GM12878 (cell line): ENCODE results near the gene CYSTM1. TPM values are rescaled to one million over a fixed set of nuclear protein-coding genes. Genes with fewer than 3 reads are reported as not detected.

Experiments used
- CREM ChIP-seq: IDR thresholded peaks from 2 replicates; pipeline ENCODE4 v1.6.1; 2014; ENCODE audit warnings: antibody characterized with exemption, low read depth
- TARDBP ChIP-seq: IDR thresholded peaks from 2 replicates; pipeline ENCODE4 v1.6.1; 2016; ENCODE audit warnings: borderline replicate concordance
- polyA plus RNA-seq, 11 experiments: library from polyadenylated mRNA; depleted of rRNA in 4 of 11; unstranded in 6 of 11; stranded (reverse) in 5 of 11; fragments of >200 nt; fragmentation: Nextera tagmentation in 4 of 11; fragmentation: Illumina TruSeq in 1 of 11; extraction: Ambion mirVana in 4 of 11; extraction: Trizol in 1 of 11; gene quantifications; 1 replicate in 1 of 11; 2 replicates in 10 of 11; pipeline versions ENCODE4 v1.2.1 to v1.2.3, GENCODE V29; 2011 to 2016; ENCODE audit warnings: inconsistent platforms in 2 of 11, missing spikeins in 2 of 11, low read depth in 1 of 11
- total RNA-seq, 4 experiments: library from RNA; depleted of rRNA in 3 of 4; stranded (reverse); fragments of >200 nt in 3 of 4; fragmentation: Illumina TruSeq in 1 of 4; extraction: Trizol in 1 of 4; gene quantifications; 2 replicates each; pipeline versions ENCODE4 v1.2.1 to v1.2.3, GENCODE V29; 2013 to 2021
- TF ChIP-seq, protein P1 (sequence below): fragments of 450-650 bp; IDR thresholded peaks from 2 replicates; pipeline ENCODE4 v1.6.1; 2018; ENCODE audit warnings: borderline replicate concordance, mild to moderate bottlenecking; ENCODE audit not compliant: partially characterized antibody
- TF ChIP-seq, protein P2 (sequence below): fragments of 450-650 bp; IDR thresholded peaks from 2 replicates; pipeline ENCODE4 v1.6.1; 2016; ENCODE audit warnings: mild to moderate bottlenecking
- TF ChIP-seq, protein P3 (sequence below), 3 experiments: IDR thresholded peaks in 2 of 3; conservative IDR thresholded peaks in 1 of 3; 2 replicates each; pipeline ENCODE4 v1.5.1; 2011; ENCODE audit warnings: low read depth in 3 of 3, low read length in 3 of 3, mild to moderate bottlenecking in 3 of 3, control low read depth in 2 of 3, moderate library complexity in 2 of 3, inconsistent platforms in 1 of 3, mixed read lengths in 1 of 3; ENCODE audit not compliant: control insufficient read depth in 2 of 3, insufficient read depth in 1 of 3; ENCODE audit errors: extremely low read depth in 1 of 3
- TF ChIP-seq, protein P4 (sequence below): fragments of 450-650 bp; IDR thresholded peaks from 2 replicates; pipeline ENCODE4 v1.6.1; 2017; ENCODE audit warnings: mild to moderate bottlenecking

CYSTM1 gene
- total and polyA plus RNA-seq, 10 of the 15 experiments (the other 5 are each of a cell fraction or from before 2014, with no cell fraction given), result 52.7 to 261 (median 98.7) TPM

DNA sequence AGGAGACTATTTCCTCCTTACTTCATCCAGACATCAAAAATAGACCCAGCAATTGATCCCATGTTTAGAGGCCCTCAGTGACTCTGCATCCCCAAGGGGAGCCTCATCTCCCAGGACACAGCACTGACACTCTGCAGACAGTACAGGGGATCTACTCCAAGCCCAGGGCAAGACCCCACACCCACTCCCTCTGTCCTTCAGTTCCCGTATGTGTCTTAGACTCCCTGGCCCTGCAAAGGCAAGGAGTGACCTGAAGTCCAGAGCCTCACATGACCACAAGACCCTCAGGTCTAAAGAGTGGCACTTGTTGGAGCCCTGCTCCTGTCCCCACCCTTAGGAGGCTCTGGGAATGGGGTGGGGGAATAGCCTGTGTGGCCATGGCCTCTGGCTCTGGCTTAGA, 27.5 kb upstream of the CYSTM1 start (continued):
- TF ChIP-seq TARDBP (no peak), CREM (no peak)
- TF ChIP-seq, protein P1, sequence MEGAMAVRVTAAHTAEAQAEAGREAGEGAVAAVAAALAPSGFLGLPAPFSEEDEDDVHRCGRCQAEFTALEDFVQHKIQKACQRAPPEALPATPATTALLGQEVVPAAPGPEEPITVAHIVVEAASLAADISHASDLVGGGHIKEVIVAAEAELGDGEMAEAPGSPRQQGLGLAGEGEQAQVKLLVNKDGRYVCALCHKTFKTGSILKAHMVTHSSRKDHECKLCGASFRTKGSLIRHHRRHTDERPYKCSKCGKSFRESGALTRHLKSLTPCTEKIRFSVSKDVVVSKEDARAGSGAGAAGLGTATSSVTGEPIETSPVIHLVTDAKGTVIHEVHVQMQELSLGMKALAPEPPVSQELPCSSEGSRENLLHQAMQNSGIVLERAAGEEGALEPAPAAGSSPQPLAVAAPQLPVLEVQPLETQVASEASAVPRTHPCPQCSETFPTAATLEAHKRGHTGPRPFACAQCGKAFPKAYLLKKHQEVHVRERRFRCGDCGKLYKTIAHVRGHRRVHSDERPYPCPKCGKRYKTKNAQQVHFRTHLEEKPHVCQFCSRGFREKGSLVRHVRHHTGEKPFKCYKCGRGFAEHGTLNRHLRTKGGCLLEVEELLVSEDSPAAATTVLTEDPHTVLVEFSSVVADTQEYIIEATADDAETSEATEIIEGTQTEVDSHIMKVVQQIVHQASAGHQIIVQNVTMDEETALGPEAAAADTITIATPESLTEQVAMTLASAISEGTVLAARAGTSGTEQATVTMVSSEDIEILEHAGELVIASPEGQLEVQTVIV, result no peak
- TF ChIP-seq, protein P2, sequence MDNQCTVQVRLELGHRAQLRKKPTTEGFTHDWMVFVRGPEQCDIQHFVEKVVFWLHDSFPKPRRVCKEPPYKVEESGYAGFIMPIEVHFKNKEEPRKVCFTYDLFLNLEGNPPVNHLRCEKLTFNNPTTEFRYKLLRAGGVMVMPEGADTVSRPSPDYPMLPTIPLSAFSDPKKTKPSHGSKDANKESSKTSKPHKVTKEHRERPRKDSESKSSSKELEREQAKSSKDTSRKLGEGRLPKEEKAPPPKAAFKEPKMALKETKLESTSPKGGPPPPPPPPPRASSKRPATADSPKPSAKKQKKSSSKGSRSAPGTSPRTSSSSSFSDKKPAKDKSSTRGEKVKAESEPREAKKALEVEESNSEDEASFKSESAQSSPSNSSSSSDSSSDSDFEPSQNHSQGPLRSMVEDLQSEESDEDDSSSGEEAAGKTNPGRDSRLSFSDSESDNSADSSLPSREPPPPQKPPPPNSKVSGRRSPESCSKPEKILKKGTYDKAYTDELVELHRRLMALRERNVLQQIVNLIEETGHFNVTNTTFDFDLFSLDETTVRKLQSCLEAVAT, result no peak
- TF ChIP-seq, protein P3, sequence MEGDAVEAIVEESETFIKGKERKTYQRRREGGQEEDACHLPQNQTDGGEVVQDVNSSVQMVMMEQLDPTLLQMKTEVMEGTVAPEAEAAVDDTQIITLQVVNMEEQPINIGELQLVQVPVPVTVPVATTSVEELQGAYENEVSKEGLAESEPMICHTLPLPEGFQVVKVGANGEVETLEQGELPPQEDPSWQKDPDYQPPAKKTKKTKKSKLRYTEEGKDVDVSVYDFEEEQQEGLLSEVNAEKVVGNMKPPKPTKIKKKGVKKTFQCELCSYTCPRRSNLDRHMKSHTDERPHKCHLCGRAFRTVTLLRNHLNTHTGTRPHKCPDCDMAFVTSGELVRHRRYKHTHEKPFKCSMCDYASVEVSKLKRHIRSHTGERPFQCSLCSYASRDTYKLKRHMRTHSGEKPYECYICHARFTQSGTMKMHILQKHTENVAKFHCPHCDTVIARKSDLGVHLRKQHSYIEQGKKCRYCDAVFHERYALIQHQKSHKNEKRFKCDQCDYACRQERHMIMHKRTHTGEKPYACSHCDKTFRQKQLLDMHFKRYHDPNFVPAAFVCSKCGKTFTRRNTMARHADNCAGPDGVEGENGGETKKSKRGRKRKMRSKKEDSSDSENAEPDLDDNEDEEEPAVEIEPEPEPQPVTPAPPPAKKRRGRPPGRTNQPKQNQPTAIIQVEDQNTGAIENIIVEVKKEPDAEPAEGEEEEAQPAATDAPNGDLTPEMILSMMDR (IDR thresholded peaks at IDR 0.05 in 2 of 3, conservative IDR thresholded peaks at IDR 0.05 in 1 of 3; ENCODE audit: control insufficient read depth in 2 of 3, extremely low read depth in 1 of 3, insufficient read depth in 1 of 3, low read depth in 3 of 3, low read length in 3 of 3), result no peak
- TF ChIP-seq, protein P4, sequence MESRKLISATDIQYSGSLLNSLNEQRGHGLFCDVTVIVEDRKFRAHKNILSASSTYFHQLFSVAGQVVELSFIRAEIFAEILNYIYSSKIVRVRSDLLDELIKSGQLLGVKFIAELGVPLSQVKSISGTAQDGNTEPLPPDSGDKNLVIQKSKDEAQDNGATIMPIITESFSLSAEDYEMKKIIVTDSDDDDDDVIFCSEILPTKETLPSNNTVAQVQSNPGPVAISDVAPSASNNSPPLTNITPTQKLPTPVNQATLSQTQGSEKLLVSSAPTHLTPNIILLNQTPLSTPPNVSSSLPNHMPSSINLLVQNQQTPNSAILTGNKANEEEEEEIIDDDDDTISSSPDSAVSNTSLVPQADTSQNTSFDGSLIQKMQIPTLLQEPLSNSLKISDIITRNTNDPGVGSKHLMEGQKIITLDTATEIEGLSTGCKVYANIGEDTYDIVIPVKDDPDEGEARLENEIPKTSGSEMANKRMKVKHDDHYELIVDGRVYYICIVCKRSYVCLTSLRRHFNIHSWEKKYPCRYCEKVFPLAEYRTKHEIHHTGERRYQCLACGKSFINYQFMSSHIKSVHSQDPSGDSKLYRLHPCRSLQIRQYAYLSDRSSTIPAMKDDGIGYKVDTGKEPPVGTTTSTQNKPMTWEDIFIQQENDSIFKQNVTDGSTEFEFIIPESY, result no peak
- TF ChIP-seq, all 136 proteins: peak for 0
